Panc1 (cell line): ENCODE results near the gene FAM174C. TPM values are rescaled to one million over a fixed set of nuclear protein-coding genes. Genes with fewer than 3 reads are reported as not detected.

Source experiments
- ATAC-seq: fragments of 200-7000 bp; cut with Tn5 transposase; 2 replicates; pipeline ENCODE4 v1.9.1; 2020; ENCODE audit warnings: mild to moderate bottlenecking, moderate library complexity
- BruUV-seq: library from RNA; stranded (reverse); fragments of 400-500 nt; replicated peaks from 2 replicates; lab custom pipeline; 2021; lab: Mats Ljungman, UMichigan
- CTCF ChIA-PET: fragments of 300-600 bp; sonication (Branson Sonifier 250); formaldehyde crosslinking; loops from one replicate; lab custom pipeline; 2022; ENCODE audit warnings: antibody characterized with exemption; lab: Charles Lee
- POLR2A ChIA-PET: fragments of 300-600 bp; sonication (Branson Sonifier 250); formaldehyde crosslinking; loops from one replicate; lab custom pipeline; 2022; ENCODE audit warnings: antibody characterized with exemption; lab: Charles Lee
- DNase-seq: peaks from one replicate; pipeline ENCODE4 v3.0.0-alpha.2; 2010; ENCODE audit warnings: low read depth, low spot score
- H3K27ac ChIP-seq: 2 replicates; pipeline ENCODE4 v1.5.1; 2011; ENCODE audit warnings: mild to moderate bottlenecking, low read length, inconsistent platforms
- H3K27me3 ChIP-seq: fragments of 200-500 bp; sonication (Bioruptor generic); 2 replicates; pipeline ENCODE4 v1.6.0; 2014; ENCODE audit warnings: low read length, inconsistent platforms; ENCODE audit not compliant: control insufficient read depth, insufficient read depth
- H3K36me3 ChIP-seq: fragments of 200-500 bp; sonication (Bioruptor generic); 2 replicates; pipeline ENCODE4 v1.5.1; 2014; ENCODE audit warnings: inconsistent platforms, mild to moderate bottlenecking, low read length, moderate library complexity; ENCODE audit not compliant: control insufficient read depth, insufficient read depth
- H3K4me1 ChIP-seq: 2 replicates; pipeline ENCODE4 v1.5.1; 2011; ENCODE audit warnings: inconsistent platforms, mild to moderate bottlenecking, low read length, moderate library complexity; ENCODE audit not compliant: control insufficient read depth, insufficient read depth
- H3K4me3 ChIP-seq, 2 experiments: 2 replicates each; pipeline ENCODE4 v1.5.1; 2011 to 2012; ENCODE audit warnings: low read depth in 2 of 2, low read length in 2 of 2, mild to moderate bottlenecking in 2 of 2, inconsistent platforms in 1 of 2, moderate library complexity in 1 of 2
- H3K9me3 ChIP-seq: fragments of 200-500 bp; sonication (Bioruptor generic); 2 replicates; pipeline ENCODE4 v1.5.1; 2014; ENCODE audit warnings: low read depth, mild to moderate bottlenecking, inconsistent platforms, low read length, moderate library complexity; ENCODE audit not compliant: control insufficient read depth, insufficient read depth
- POLR2AphosphoS5 ChIP-seq: IDR thresholded peaks from 2 replicates; pipeline ENCODE4 v1.6.1; 2012; ENCODE audit warnings: mild to moderate bottlenecking, low read depth, low read length, moderate library complexity
- SIN3A ChIP-seq: IDR thresholded peaks from 2 replicates; pipeline ENCODE4 v1.6.1; 2012; ENCODE audit warnings: low read depth, mild to moderate bottlenecking, low read length, moderate library complexity, borderline replicate concordance; ENCODE audit not compliant: insufficient read depth
- TCF7L2 ChIP-seq: IDR thresholded peaks from 2 replicates; pipeline ENCODE4 v1.6.1; 2011; ENCODE audit warnings: mild to moderate bottlenecking, low read depth, low read length, inconsistent platforms
- in situ Hi-C: cut with HindIII; loops from 2 replicates; pipeline ENCODE4 v1.10.0; 2016; ENCODE audit warnings: low sequenced_read_pairs, low pct_unique_long_range_greater_than_20kb
- intact Hi-C: fragments of 100-400 bp; cut with micrococcal nuclease; formaldehyde crosslinking; loops from one replicate; pipeline ENCODE4 v1.10.0; 2022; ENCODE audit not compliant: unreplicated experiment
- total RNA-seq: library from RNA; stranded (reverse); gene quantifications from one replicate; pipeline ENCODE4 v1.2.1, GENCODE V29; 2021; ENCODE audit not compliant: unreplicated experiment
- TF ChIP-seq, protein P1 (sequence below): fragments of 450-650 bp; IDR thresholded peaks from 2 replicates; pipeline ENCODE4 v1.5.1; 2017; ENCODE audit warnings: mild to moderate bottlenecking
- TF ChIP-seq, protein P2 (sequence below), 2 experiments: IDR thresholded peaks; 2 replicates each; pipeline ENCODE4 v1.6.1; 2011 to 2012; ENCODE audit warnings: low read depth in 2 of 2, control low read depth in 1 of 2, low read length in 1 of 2, mild to moderate bottlenecking in 1 of 2, moderate library complexity in 1 of 2; ENCODE audit not compliant: insufficient read depth in 1 of 2

The FAM174C gene
- total RNA-seq, 1 experiment from 2014 or later: 133 TPM

DNA sequence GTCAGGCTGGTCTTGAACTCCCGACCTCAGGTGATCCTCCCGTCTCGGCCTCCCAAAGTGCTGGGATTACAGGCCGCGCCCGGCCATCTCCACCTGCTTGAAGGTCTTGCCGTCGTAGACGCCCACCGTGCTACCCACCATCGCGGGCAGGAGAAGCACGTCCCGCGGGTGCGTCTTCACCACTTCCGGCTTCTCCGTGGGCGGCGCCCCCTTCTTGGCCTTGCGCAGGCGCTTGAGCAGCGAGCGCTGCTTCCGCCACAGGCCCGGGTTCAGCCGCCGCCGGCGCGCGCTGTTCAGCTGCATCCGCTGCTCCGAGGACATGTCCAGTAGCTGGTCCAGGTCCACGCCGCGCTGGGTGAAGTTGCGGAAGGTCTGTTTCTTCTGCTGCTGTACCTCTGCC, 32.0 kb downstream of the FAM174C start:
- ATAC-seq (no peak), DNase-seq (no peak)
- H3K27me3 ChIP-seq: no peaks in the 10 kb centered on the region
- no peak overlapping the region for H3K4me3 ChIP-seq
- H3K27ac ChIP-seq: no peak overlapping the region
- peaks cover 13% of the 10 kb centered on the region for H3K4me1 ChIP-seq
- ChIA-PET CTCF (no interaction called here), POLR2A (no interaction called here)
- no TSS peak for BruUV-seq
- intact Hi-C loops: no loop called here
- no peaks in the 10 kb centered on the region for H3K36me3 ChIP-seq
- in situ Hi-C loops: no loop called here
- TF ChIP-seq SIN3A: no peak
- TF ChIP-seq, protein P1, sequence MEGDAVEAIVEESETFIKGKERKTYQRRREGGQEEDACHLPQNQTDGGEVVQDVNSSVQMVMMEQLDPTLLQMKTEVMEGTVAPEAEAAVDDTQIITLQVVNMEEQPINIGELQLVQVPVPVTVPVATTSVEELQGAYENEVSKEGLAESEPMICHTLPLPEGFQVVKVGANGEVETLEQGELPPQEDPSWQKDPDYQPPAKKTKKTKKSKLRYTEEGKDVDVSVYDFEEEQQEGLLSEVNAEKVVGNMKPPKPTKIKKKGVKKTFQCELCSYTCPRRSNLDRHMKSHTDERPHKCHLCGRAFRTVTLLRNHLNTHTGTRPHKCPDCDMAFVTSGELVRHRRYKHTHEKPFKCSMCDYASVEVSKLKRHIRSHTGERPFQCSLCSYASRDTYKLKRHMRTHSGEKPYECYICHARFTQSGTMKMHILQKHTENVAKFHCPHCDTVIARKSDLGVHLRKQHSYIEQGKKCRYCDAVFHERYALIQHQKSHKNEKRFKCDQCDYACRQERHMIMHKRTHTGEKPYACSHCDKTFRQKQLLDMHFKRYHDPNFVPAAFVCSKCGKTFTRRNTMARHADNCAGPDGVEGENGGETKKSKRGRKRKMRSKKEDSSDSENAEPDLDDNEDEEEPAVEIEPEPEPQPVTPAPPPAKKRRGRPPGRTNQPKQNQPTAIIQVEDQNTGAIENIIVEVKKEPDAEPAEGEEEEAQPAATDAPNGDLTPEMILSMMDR: no peak
- TF ChIP-seq, protein P2, sequence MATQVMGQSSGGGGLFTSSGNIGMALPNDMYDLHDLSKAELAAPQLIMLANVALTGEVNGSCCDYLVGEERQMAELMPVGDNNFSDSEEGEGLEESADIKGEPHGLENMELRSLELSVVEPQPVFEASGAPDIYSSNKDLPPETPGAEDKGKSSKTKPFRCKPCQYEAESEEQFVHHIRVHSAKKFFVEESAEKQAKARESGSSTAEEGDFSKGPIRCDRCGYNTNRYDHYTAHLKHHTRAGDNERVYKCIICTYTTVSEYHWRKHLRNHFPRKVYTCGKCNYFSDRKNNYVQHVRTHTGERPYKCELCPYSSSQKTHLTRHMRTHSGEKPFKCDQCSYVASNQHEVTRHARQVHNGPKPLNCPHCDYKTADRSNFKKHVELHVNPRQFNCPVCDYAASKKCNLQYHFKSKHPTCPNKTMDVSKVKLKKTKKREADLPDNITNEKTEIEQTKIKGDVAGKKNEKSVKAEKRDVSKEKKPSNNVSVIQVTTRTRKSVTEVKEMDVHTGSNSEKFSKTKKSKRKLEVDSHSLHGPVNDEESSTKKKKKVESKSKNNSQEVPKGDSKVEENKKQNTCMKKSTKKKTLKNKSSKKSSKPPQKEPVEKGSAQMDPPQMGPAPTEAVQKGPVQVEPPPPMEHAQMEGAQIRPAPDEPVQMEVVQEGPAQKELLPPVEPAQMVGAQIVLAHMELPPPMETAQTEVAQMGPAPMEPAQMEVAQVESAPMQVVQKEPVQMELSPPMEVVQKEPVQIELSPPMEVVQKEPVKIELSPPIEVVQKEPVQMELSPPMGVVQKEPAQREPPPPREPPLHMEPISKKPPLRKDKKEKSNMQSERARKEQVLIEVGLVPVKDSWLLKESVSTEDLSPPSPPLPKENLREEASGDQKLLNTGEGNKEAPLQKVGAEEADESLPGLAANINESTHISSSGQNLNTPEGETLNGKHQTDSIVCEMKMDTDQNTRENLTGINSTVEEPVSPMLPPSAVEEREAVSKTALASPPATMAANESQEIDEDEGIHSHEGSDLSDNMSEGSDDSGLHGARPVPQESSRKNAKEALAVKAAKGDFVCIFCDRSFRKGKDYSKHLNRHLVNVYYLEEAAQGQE (IDR thresholded peaks at IDR 0.05; ENCODE audit: insufficient read depth in 1 of 2, low read depth in 2 of 2, low read length in 1 of 2): no peak
- no peak for TF ChIP-seq TCF7L2
- TF ChIP-seq POLR2AphosphoS5: no peak
- H3K9me3 ChIP-seq: no peaks in the 10 kb centered on the region

DNA sequence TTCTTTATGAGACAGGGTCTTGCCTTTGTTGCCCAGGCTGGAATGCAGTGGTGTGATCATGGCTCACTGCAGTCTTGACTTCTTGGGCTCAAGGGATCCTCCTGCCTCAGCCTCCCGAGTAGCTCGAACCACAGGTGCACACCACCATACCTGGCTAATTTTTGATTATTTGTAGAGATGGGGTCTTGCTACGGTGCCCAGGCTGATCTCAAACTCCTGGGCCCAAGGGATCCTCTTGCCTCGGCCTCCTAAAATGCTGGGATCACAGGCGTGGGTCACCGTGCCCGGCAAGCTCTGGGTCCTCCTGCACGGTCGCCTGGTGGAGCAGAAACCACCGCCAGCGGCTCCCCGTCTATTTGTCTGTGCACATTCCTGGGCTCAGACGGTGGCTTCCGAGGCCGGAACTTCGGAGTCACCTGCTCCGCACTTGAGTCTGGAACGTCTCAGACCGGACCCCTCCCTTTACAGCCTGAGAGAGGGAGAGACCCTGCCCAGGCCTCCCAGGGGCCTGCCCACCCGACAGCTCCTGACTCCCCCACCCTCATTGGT, 32.5 kb downstream of the FAM174C start:
- CTCF ChIA-PET: no interaction called here
- Histone ChIP-seq H3K27me3 (no peaks in the 10 kb centered on the region), H3K4me3 (no peak overlapping the region), H3K9me3 (no peaks in the 10 kb centered on the region), H3K36me3 (no peaks in the 10 kb centered on the region), H3K4me1 (peaks cover 15% of the 10 kb centered on the region), H3K27ac (no peak overlapping the region)
- BruUV-seq: no TSS peak
- POLR2A ChIA-PET: no interaction called here
- in situ Hi-C loops (no loop called here), intact Hi-C loops (no loop called here)
- DNase-seq: no peak
- ATAC-seq: no peak
- TF ChIP-seq POLR2AphosphoS5: no peak
- TF ChIP-seq TCF7L2: no peak
- no peak for TF ChIP-seq SIN3A
- TF ChIP-seq, protein P1: no peak
